ENCODE measurements around the gene ARAP1.

Gene ARAP1

GRCh38 chr11:72657411-72658100, 94.7 kb downstream of the ARAP1 start:
- Histone ChIP-seq H3K27me3 (ENCODE audit: insufficient read depth, poor library complexity, severe bottlenecking) (peaks cover 2% of the 10 kb centered on the region), H3K4me3 (replicated peaks; ENCODE audit: insufficient read depth, low read length) (no peak overlapping the region), H3K27ac (replicated peaks) (no peak overlapping the region)
- TF ChIP-seq GABPA (IDR thresholded peaks at IDR 0.05; ENCODE audit: low read depth) (no peak), CTCF (IDR thresholded peaks at IDR 0.05; ENCODE audit: insufficient read depth, low read length) (no peak), REST (IDR thresholded peaks at IDR 0.05; ENCODE audit: insufficient replicate concordance, low read depth) (no peak), POLR2AphosphoS5 (IDR thresholded peaks at IDR 0.05; ENCODE audit: low read depth) (no peak), SPI1 (IDR thresholded peaks at IDR 0.05; ENCODE audit: borderline replicate concordance, low read depth) (no peak)
- no peak for DNase-seq (ENCODE audit: low read depth in 1 of 2, low spot score in 1 of 2)

GRCh38 chr11:72655896-72656464, 96.2 kb downstream of the ARAP1 start:
- Histone ChIP-seq H3K27ac (replicated peaks) (no peak overlapping the region), H3K27me3 (ENCODE audit: insufficient read depth, poor library complexity, severe bottlenecking) (peaks cover 2% of the 10 kb centered on the region), H3K4me3 (replicated peaks; ENCODE audit: insufficient read depth, low read length) (no peak overlapping the region)
- no peak for DNase-seq (ENCODE audit: low read depth in 1 of 2, low spot score in 1 of 2)
- no peak for TF ChIP-seq CTCF (IDR thresholded peaks at IDR 0.05; ENCODE audit: insufficient read depth, low read length)
- no peak for TF ChIP-seq SPI1 (IDR thresholded peaks at IDR 0.05; ENCODE audit: borderline replicate concordance, low read depth)
- TF ChIP-seq REST (IDR thresholded peaks at IDR 0.05; ENCODE audit: insufficient replicate concordance, low read depth), result no peak

- H3K27me3 ChIP-seq (ENCODE audit: insufficient read depth, poor library complexity, severe bottlenecking), result peaks cover 2% of the 10 kb centered on the region
Measured at GRCh38 chr11:72655014-72655413, 97.2 kb downstream of the ARAP1 start.

More at GRCh38 chr11:72655014-72655413, 97.2 kb downstream of the ARAP1 start:
- no peak for DNase-seq (ENCODE audit: low read depth in 1 of 2, low spot score in 1 of 2)
- H3K4me3 ChIP-seq (replicated peaks; ENCODE audit: insufficient read depth, low read length), result no peak overlapping the region
- TF ChIP-seq CTCF (IDR thresholded peaks at IDR 0.05; ENCODE audit: insufficient read depth, low read length) (no peak), SPI1 (IDR thresholded peaks at IDR 0.05; ENCODE audit: borderline replicate concordance, low read depth) (no peak), REST (IDR thresholded peaks at IDR 0.05; ENCODE audit: insufficient replicate concordance, low read depth) (no peak)
- no peak overlapping the region for H3K27ac ChIP-seq (replicated peaks)
